NT2/D1 (cell line): ENCODE data around the gene C11orf71.
A peak's percentile ranks its signal among the peaks of the same experiment; 100 is the strongest.

Source experiments
- DNase-seq: peaks from one replicate; pipeline ENCODE4 v3.0.0-alpha.2; 2011; ENCODE audit warnings: low read depth, low spot score
- H3K27me3 ChIP-seq: 2 replicates; pipeline ENCODE4 v1.6.0; 2011; ENCODE audit warnings: mild to moderate bottlenecking; ENCODE audit not compliant: insufficient read length, insufficient read depth
- H3K36me3 ChIP-seq: 2 replicates; pipeline ENCODE4 v1.6.1; 2011; ENCODE audit warnings: mild to moderate bottlenecking, low read length, mixed read lengths; ENCODE audit not compliant: insufficient read depth, insufficient read length
- H3K4me1 ChIP-seq: 2 replicates; pipeline ENCODE4 v1.5.1; 2011; ENCODE audit not compliant: insufficient read depth, insufficient read length
- H3K4me3 ChIP-seq: 2 replicates; pipeline ENCODE4 v1.5.1; 2011; ENCODE audit warnings: low read depth; ENCODE audit not compliant: insufficient read length
- H3K9ac ChIP-seq: 2 replicates; pipeline ENCODE4 v1.6.0; 2011; ENCODE audit warnings: low read depth; ENCODE audit not compliant: insufficient read length
- H3K9me3 ChIP-seq: 2 replicates; pipeline ENCODE4 v1.5.1; 2011; ENCODE audit warnings: mild to moderate bottlenecking, low read length; ENCODE audit not compliant: insufficient read depth
- SUZ12 ChIP-seq: IDR thresholded peaks from 2 replicates; pipeline ENCODE4 v1.6.1; 2011; ENCODE audit not compliant: insufficient read length, insufficient read depth; ENCODE audit errors: extremely low read depth
- YY1 ChIP-seq: IDR thresholded peaks from 2 replicates; pipeline ENCODE4 v1.6.1; 2011; ENCODE audit not compliant: insufficient read length, insufficient read depth
- ZNF274 ChIP-seq: IDR thresholded peaks from 2 replicates; pipeline ENCODE4 v1.6.1; 2011; ENCODE audit warnings: mild to moderate bottlenecking, low read depth, low read length

C11orf71 gene

GRCh38 chr11:114386545-114386944 is 13.8 kb downstream of the C11orf71 start:
- no peak overlapping the region for H3K9ac ChIP-seq
- no peaks in the 10 kb centered on the region for H3K36me3 ChIP-seq
- no peak for DNase-seq
- H3K9me3 ChIP-seq = no peaks in the 10 kb centered on the region
- TF ChIP-seq SUZ12 = no peak
- TF ChIP-seq YY1 = no peak
- no peak for TF ChIP-seq ZNF274
- H3K4me1 ChIP-seq = no peaks in the 10 kb centered on the region
- no peak overlapping the region for H3K4me3 ChIP-seq
- H3K27me3 ChIP-seq = no peaks in the 10 kb centered on the region

- no peak for TF ChIP-seq SUZ12
- no peak for TF ChIP-seq ZNF274
- TF ChIP-seq YY1 = no peak
These were observed 14.2 kb downstream of the C11orf71 start for GRCh38 chr11:114386131-114386530.

GRCh38 chr11:114384487-114384886 is 15.8 kb downstream of the C11orf71 start:
- H3K36me3 ChIP-seq = no peaks in the 10 kb centered on the region
- DNase-seq = no peak
- H3K9me3 ChIP-seq = no peaks in the 10 kb centered on the region
- H3K4me3 ChIP-seq = no peak overlapping the region
- TF ChIP-seq ZNF274 = no peak
- no peak for TF ChIP-seq YY1
- TF ChIP-seq SUZ12 = no peak
- no peaks in the 10 kb centered on the region for H3K27me3 ChIP-seq
- H3K9ac ChIP-seq = no peak overlapping the region
- no peaks in the 10 kb centered on the region for H3K4me1 ChIP-seq

More at GRCh38 chr11:114386131-114386530, 14.2 kb downstream of the C11orf71 start:
- Histone ChIP-seq H3K36me3 (no peaks in the 10 kb centered on the region), H3K9ac (no peak overlapping the region), H3K27me3 (no peaks in the 10 kb centered on the region), H3K9me3 (no peaks in the 10 kb centered on the region), H3K4me3 (no peak overlapping the region), H3K4me1 (no peaks in the 10 kb centered on the region)
- no peak for DNase-seq

GRCh38 chr11:114382509-114382908 is 17.8 kb downstream of the C11orf71 start:
- H3K9me3 ChIP-seq = no peaks in the 10 kb centered on the region
- no peak overlapping the region for H3K4me3 ChIP-seq
- H3K9ac ChIP-seq = no peak overlapping the region
- TF ChIP-seq ZNF274 (no peak), YY1 (no peak), SUZ12 (no peak)
- DNase-seq = no peak
- H3K36me3 ChIP-seq = no peaks in the 10 kb centered on the region
- H3K4me1 ChIP-seq = peaks cover 2% of the 10 kb centered on the region
- no peaks in the 10 kb centered on the region for H3K27me3 ChIP-seq

- TF ChIP-seq SUZ12 (no peak), ZNF274 (no peak), YY1 (no peak)
- H3K4me1 ChIP-seq = peaks cover 4% of the 10 kb centered on the region
- H3K27me3 ChIP-seq = no peaks in the 10 kb centered on the region
- no peaks in the 10 kb centered on the region for H3K9me3 ChIP-seq
- DNase-seq = no peak
- H3K9ac ChIP-seq = no peak overlapping the region
- no peaks in the 10 kb centered on the region for H3K36me3 ChIP-seq
- no peak overlapping the region for H3K4me3 ChIP-seq
These were observed 20.8 kb downstream of the C11orf71 start for GRCh38 chr11:114379394-114380069.

- peak; percentile 46 for DNase-seq
- H3K27me3 ChIP-seq = no peaks in the 10 kb centered on the region
- H3K36me3 ChIP-seq = no peaks in the 10 kb centered on the region
- no peaks in the 10 kb centered on the region for H3K9me3 ChIP-seq
- peaks cover 4% of the 10 kb centered on the region for H3K4me1 ChIP-seq
- TF ChIP-seq SUZ12 = no peak
- TF ChIP-seq ZNF274 = no peak
- no peak for TF ChIP-seq YY1
- H3K4me3 ChIP-seq = no peak overlapping the region
- no peak overlapping the region for H3K9ac ChIP-seq
These were observed 22.6 kb downstream of the C11orf71 start for GRCh38 chr11:114377612-114378267.

DNA sequence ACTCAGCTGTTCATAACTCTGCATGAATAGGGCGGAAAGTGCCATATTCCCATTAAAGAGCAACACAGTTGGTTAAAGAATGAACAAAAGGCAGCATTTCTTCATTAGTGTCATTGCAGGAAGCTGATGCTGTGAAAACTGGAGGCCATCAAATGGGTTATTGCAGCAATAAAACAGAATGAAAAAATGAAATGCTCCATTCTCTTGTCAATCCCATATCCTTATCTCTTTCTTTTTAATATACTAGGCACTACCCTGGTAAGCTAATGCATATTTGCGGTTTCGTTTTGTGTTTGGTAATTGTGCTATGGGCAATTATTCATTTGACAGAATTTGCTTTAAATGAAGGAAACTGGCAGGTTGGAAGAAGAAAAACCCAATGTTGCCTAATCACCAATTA is 25.3 kb downstream of the C11orf71 start:
- H3K4me3 ChIP-seq = no peak overlapping the region
- no peaks in the 10 kb centered on the region for H3K27me3 ChIP-seq
- H3K9me3 ChIP-seq = no peaks in the 10 kb centered on the region
- H3K36me3 ChIP-seq = no peaks in the 10 kb centered on the region
- no peak overlapping the region for H3K9ac ChIP-seq
- no peak for DNase-seq
- H3K4me1 ChIP-seq = peaks cover 4% of the 10 kb centered on the region
- no peak for TF ChIP-seq SUZ12
- no peak for TF ChIP-seq YY1
- no peak for TF ChIP-seq ZNF274
